Lower leg skin (tissue), 3 donors: Measurements from ENCODE around the gene FAM227B.

ENCODE experiments used
- POLR2A ChIP-seq, 2 donors: fragments of 450-650 bp; IDR thresholded peaks; one replicate each; pipeline ENCODE4 v1.6.1; 2016 to 2017; ENCODE audit warnings: antibody characterized with exemption in 2 of 2, mild to moderate bottlenecking in 1 of 2, moderate library complexity in 1 of 2
- TF ChIP-seq, protein P1 (sequence below), 3 donors: fragments of 450-650 bp; IDR thresholded peaks; one replicate each; pipeline ENCODE4 v1.5.1; 2016; ENCODE audit warnings: antibody characterized with exemption in 3 of 3, mild to moderate bottlenecking in 3 of 3, moderate library complexity in 2 of 3

- TF ChIP-seq, protein P1, sequence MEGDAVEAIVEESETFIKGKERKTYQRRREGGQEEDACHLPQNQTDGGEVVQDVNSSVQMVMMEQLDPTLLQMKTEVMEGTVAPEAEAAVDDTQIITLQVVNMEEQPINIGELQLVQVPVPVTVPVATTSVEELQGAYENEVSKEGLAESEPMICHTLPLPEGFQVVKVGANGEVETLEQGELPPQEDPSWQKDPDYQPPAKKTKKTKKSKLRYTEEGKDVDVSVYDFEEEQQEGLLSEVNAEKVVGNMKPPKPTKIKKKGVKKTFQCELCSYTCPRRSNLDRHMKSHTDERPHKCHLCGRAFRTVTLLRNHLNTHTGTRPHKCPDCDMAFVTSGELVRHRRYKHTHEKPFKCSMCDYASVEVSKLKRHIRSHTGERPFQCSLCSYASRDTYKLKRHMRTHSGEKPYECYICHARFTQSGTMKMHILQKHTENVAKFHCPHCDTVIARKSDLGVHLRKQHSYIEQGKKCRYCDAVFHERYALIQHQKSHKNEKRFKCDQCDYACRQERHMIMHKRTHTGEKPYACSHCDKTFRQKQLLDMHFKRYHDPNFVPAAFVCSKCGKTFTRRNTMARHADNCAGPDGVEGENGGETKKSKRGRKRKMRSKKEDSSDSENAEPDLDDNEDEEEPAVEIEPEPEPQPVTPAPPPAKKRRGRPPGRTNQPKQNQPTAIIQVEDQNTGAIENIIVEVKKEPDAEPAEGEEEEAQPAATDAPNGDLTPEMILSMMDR (IDR thresholded peaks at IDR 0.05), result no peak
- TF ChIP-seq POLR2A (IDR thresholded peaks at IDR 0.05), result no peak
Observed at GRCh38 chr15:49308686-49309085, 311.9 kb downstream of the FAM227B start.
